ENCODE measurements around the gene OSBPL6.
A peak's percentile ranks its signal among the peaks of the same experiment; 100 is the strongest.

OSBPL6 gene

GRCh38 chr2:178256382-178257042, 62.2 kb downstream of the OSBPL6 start:
- Histone ChIP-seq H2AFZ (peak overlapping the region; percentile 22), H3K9me3 (ENCODE audit: control insufficient read depth, low read length) (no peaks in the 10 kb centered on the region), H3K27me3 (ENCODE audit: control insufficient read depth, insufficient read depth, low read length) (no peaks in the 10 kb centered on the region), H3K9ac (no peak overlapping the region), H3K4me3 (ENCODE audit: low read depth, low read length) (no peak overlapping the region), H3K4me1 (peaks cover 8% of the 10 kb centered on the region), H3K79me2 (no peaks in the 10 kb centered on the region), H3K36me3 (ENCODE audit: control insufficient read depth, insufficient read depth, low read length) (no peaks in the 10 kb centered on the region), H3K4me2 (ENCODE audit: low read length) (no peak overlapping the region), H3K27ac (no peak overlapping the region)
- no peak for TF ChIP-seq CTCF (IDR thresholded peaks at IDR 0.05)

GRCh38 chr2:178257127-178257526, 62.8 kb downstream of the OSBPL6 start:
- Histone ChIP-seq H3K4me2 (ENCODE audit: low read length) (no peak overlapping the region), H2AFZ (no peak overlapping the region), H3K9me3 (ENCODE audit: control insufficient read depth, low read length) (no peaks in the 10 kb centered on the region), H3K27ac (no peak overlapping the region), H3K9ac (no peak overlapping the region), H3K36me3 (ENCODE audit: control insufficient read depth, insufficient read depth, low read length) (no peaks in the 10 kb centered on the region), H3K4me1 (peaks cover 4% of the 10 kb centered on the region), H3K27me3 (ENCODE audit: control insufficient read depth, insufficient read depth, low read length) (no peaks in the 10 kb centered on the region), H3K4me3 (ENCODE audit: low read depth, low read length) (no peak overlapping the region), H3K79me2 (no peaks in the 10 kb centered on the region)
- no peak for TF ChIP-seq CTCF (IDR thresholded peaks at IDR 0.05)

- no peaks in the 10 kb centered on the region for H3K9me3 ChIP-seq (ENCODE audit: control insufficient read depth, low read length)
- no peaks in the 10 kb centered on the region for H3K36me3 ChIP-seq (ENCODE audit: control insufficient read depth, insufficient read depth, low read length)
- H3K79me2 ChIP-seq: no peaks in the 10 kb centered on the region
- H3K4me1 ChIP-seq: peaks cover 4% of the 10 kb centered on the region
- no peak overlapping the region for H3K4me3 ChIP-seq (ENCODE audit: low read depth, low read length)
- no peak for TF ChIP-seq CTCF (IDR thresholded peaks at IDR 0.05)
- H3K27ac ChIP-seq: no peak overlapping the region
- no peak overlapping the region for H3K4me2 ChIP-seq (ENCODE audit: low read length)
- H3K9ac ChIP-seq: no peak overlapping the region
- H3K27me3 ChIP-seq (ENCODE audit: control insufficient read depth, insufficient read depth, low read length): no peaks in the 10 kb centered on the region
- no peak overlapping the region for H2AFZ ChIP-seq
Observed at GRCh38 chr2:178258916-178259315, 64.6 kb downstream of the OSBPL6 start.

GRCh38 chr2:178263159-178263860, 69.0 kb downstream of the OSBPL6 start:
- no peak for TF ChIP-seq CTCF (IDR thresholded peaks at IDR 0.05)
- Histone ChIP-seq H3K27me3 (ENCODE audit: control insufficient read depth, insufficient read depth, low read length) (no peaks in the 10 kb centered on the region), H3K36me3 (ENCODE audit: control insufficient read depth, insufficient read depth, low read length) (no peaks in the 10 kb centered on the region), H3K9ac (no peak overlapping the region), H2AFZ (no peak overlapping the region), H3K4me1 (no peaks in the 10 kb centered on the region), H3K9me3 (ENCODE audit: control insufficient read depth, low read length) (no peaks in the 10 kb centered on the region), H3K79me2 (no peaks in the 10 kb centered on the region), H3K27ac (no peak overlapping the region), H3K4me2 (ENCODE audit: low read length) (no peak overlapping the region), H3K4me3 (ENCODE audit: low read depth, low read length) (no peak overlapping the region)

DNA sequence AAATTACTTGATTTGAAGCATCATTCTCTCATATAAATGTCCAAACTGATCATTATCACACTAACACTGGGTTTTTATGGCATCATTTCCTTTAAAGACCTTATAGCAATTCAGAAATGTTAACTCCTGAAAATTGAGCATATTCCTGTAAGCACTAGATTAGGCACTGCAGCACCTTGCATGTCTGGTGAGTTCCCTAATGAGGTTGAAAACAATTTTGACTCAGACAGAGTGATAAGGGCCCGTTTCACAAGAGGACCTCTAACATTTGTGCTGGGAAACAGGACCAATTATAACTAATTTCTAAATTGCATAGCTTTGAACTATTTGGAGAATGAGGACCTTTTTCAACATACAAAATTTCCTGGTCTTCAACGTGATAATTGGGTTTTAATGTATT, 69.9 kb downstream of the OSBPL6 start:
- H3K9ac ChIP-seq: no peak overlapping the region
- no peak overlapping the region for H3K4me2 ChIP-seq (ENCODE audit: low read length)
- H3K27ac ChIP-seq: no peak overlapping the region
- no peak for TF ChIP-seq CTCF (IDR thresholded peaks at IDR 0.05)
- no peak overlapping the region for H3K4me3 ChIP-seq (ENCODE audit: low read depth, low read length)
- H3K27me3 ChIP-seq (ENCODE audit: control insufficient read depth, insufficient read depth, low read length): no peaks in the 10 kb centered on the region
- no peaks in the 10 kb centered on the region for H3K4me1 ChIP-seq
- no peak overlapping the region for H2AFZ ChIP-seq
- H3K9me3 ChIP-seq (ENCODE audit: control insufficient read depth, low read length): no peaks in the 10 kb centered on the region
- H3K79me2 ChIP-seq: no peaks in the 10 kb centered on the region
- no peaks in the 10 kb centered on the region for H3K36me3 ChIP-seq (ENCODE audit: control insufficient read depth, insufficient read depth, low read length)

Measured in parathyroid adenoma (tissue), 2 donors.